Transverse colon (tissue), 4 donors: ENCODE results near the gene JMJD1C. TPM values are rescaled to one million over a fixed set of nuclear protein-coding genes. Genes with fewer than 3 reads are reported as not detected.

Experiments
- DNase-seq: peaks from one replicate; pipeline ENCODE4 v3.0.0-alpha.2; 2019
- H3K27ac ChIP-seq, 4 donors: fragments of 200-600 bp; sonication (generic); 2 replicates each; pipeline ENCODE4 v1.5.1; 2016 to 2018; ENCODE audit warnings: inconsistent platforms in 4 of 4
- H3K27me3 ChIP-seq: fragments of 200-600 bp; sonication (generic); 2 replicates; pipeline ENCODE4 v1.5.1; 2017; ENCODE audit warnings: inconsistent platforms
- H3K36me3 ChIP-seq, 4 donors: fragments of 200-600 bp; sonication (generic); 2 replicates each; pipeline ENCODE4 v1.5.1; 2017 to 2019; ENCODE audit warnings: inconsistent platforms in 4 of 4
- H3K4me1 ChIP-seq, 4 donors: fragments of 200-600 bp; sonication (generic); 2 replicates each; pipeline ENCODE4 v1.5.1; 2017 to 2020; ENCODE audit warnings: inconsistent platforms in 4 of 4
- H3K4me3 ChIP-seq, 4 donors: fragments of 200-600 bp; sonication (generic); 1 replicate in 1 of 4; 2 replicates in 3 of 4; pipeline versions ENCODE4 v1.5.1 to v1.6.1; 2017 to 2019; ENCODE audit warnings: inconsistent platforms in 4 of 4
- H3K9me3 ChIP-seq, 2 donors: fragments of 200-600 bp; sonication (generic); 2 replicates each; pipeline ENCODE4 v1.5.1; 2017 to 2019; ENCODE audit warnings: inconsistent platforms in 2 of 2
- CTCF ChIP-seq, 5 experiments: fragments of 200-600 bp in 3 of 5; fragments of 450-650 bp in 2 of 5; sonication (generic) in 3 of 5; IDR thresholded peaks; 1 replicate in 2 of 5; 2 replicates in 3 of 5; pipeline ENCODE4 v1.5.1; 2016 to 2017; ENCODE audit warnings: antibody characterized with exemption in 5 of 5, inconsistent platforms in 3 of 5, mild to moderate bottlenecking in 2 of 5, moderate library complexity in 1 of 5
- EP300 ChIP-seq: sonication (generic); formaldehyde crosslinking; IDR thresholded peaks from one replicate; pipeline ENCODE4 v1.6.1; 2017; ENCODE audit warnings: antibody characterized with exemption, low read depth
- POLR2A ChIP-seq: fragments of 450-650 bp; IDR thresholded peaks from one replicate; pipeline ENCODE4 v1.6.1; 2016; ENCODE audit warnings: antibody characterized with exemption, mild to moderate bottlenecking, moderate library complexity
- POLR2AphosphoS5 ChIP-seq, 3 donors: sonication (generic); formaldehyde crosslinking; IDR thresholded peaks; one replicate each; pipeline ENCODE4 v1.6.1; 2016; ENCODE audit warnings: antibody characterized with exemption in 3 of 3
- WGBS, 2 donors: methylation state at CpG; one replicate each; pipeline ENCODE4 v1.1.5; 2018; ENCODE audit warnings: low coverage in 1 of 2; 5-methylcytosine and 5-hydroxymethylcytosine counted together
- in situ Hi-C, 4 donors: fragments of 200-750 bp; cut with MboI; loops; one replicate each; pipeline versions ENCODE4 v1.15.0 to v1.15.1; 2017; ENCODE audit warnings: low sequenced_read_pairs in 3 of 4, low pct_ligation_motif_present in 1 of 4, low pct_unique_long_range_greater_than_20kb in 1 of 4
- intact Hi-C: fragments of 100-400 bp; cut with DNase I; formaldehyde crosslinking; loops from one replicate; pipeline ENCODE4 v1.15.1; 2023; ENCODE audit warnings: low total_unique reads
- total RNA-seq, 4 donors: library from RNA; depleted of rRNA; stranded (reverse); fragments of >200 nt; gene quantifications; one replicate each; pipeline ENCODE4 v1.1.0, GENCODE V29; 2016

The JMJD1C gene
- total RNA-seq, 4 donors from 2014 or later = 56.7 to 128 (median 78.9) TPM

- in situ Hi-C loops = no loop called here
- intact Hi-C loops = no loop called here
- Histone ChIP-seq H3K36me3 (no peaks in the 10 kb centered on the region), H3K4me1 (peaks cover 0 to 22% (median 5%) of the 10 kb centered on the region in 4 donors), H3K27ac (no peak overlapping the region), H3K27me3 (no peaks in the 10 kb centered on the region), H3K9me3 (no peaks in the 10 kb centered on the region), H3K4me3 (no peak overlapping the region)
- 86 to 94% methylated on average over 2 of the region's 2 CpGs for WGBS, 2 donors
- no peak for DNase-seq
- TF ChIP-seq POLR2AphosphoS5 (IDR thresholded peaks at IDR 0.05) (no peak), EP300 (no peak), CTCF (IDR thresholded peaks at IDR 0.05) (no peak), POLR2A (no peak)
These were observed 39.8 kb upstream of the JMJD1C start for GRCh38 chr10:63505562-63505961.

DNA sequence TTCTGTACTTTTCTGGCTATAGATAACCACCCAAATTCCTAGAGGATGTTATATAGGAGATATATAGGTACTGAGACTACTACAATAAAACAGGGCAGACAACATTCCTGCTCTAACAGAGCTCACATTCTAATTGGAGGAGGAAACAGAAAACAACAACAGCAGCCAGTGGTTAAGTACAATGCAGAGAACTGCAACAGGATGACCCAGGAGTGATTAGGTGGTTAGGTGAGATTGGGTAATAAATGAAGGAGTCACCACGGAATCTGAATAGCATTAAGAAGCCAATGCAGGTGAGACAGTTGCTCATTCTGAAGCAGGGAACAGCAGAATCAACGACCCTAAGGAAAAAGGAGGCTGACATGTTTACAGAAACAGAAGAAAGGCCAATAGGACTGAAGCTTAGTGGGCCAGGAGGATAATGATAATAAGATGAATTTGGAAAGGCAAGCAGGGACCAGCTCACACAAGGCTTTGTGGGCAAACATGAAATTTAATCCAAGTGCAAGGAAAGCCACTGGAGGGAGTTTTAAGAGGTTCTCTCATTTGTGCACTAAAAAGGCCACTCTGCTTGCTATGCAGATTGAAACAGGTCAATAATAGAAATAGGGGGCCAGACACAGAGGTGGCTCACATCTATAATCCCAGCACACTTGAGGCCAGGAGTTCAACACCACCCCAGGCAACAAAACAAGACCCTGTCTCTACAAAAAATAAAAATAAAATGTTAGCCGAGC lies 38.5 kb upstream of the JMJD1C start:
- DNase-seq = no peak
- in situ Hi-C loops = no loop called here
- TF ChIP-seq POLR2AphosphoS5 (IDR thresholded peaks at IDR 0.05) (no peak), EP300 (no peak), CTCF (IDR thresholded peaks at IDR 0.05) (no peak), POLR2A (no peak)
- no peak overlapping the region for H3K27ac ChIP-seq
- no peaks in the 10 kb centered on the region for H3K9me3 ChIP-seq
- WGBS, 2 donors = 52 to 62% methylated on average over 2 to 3 of the region's 3 CpGs
- intact Hi-C loops = loop anchor here (5.0 kb wide), 1 partner anchor 1342 kb away; no protein-coding TSS in a partner anchor
- no peaks in the 10 kb centered on the region for H3K36me3 ChIP-seq
- H3K4me3 ChIP-seq = no peak overlapping the region
- no peaks in the 10 kb centered on the region for H3K27me3 ChIP-seq
- peaks cover 0 to 22% (median 5%) of the 10 kb centered on the region in 4 donors for H3K4me1 ChIP-seq

GRCh38 chr10:63503395-63503794 lies 37.6 kb upstream of the JMJD1C start:
- 39 to 50% methylated on average over 4 of the region's 4 CpGs for WGBS, 2 donors
- Histone ChIP-seq H3K27ac (no peak overlapping the region), H3K27me3 (no peaks in the 10 kb centered on the region), H3K36me3 (no peaks in the 10 kb centered on the region), H3K9me3 (no peaks in the 10 kb centered on the region), H3K4me3 (no peak overlapping the region), H3K4me1 (peaks cover 0 to 26% (median 5%) of the 10 kb centered on the region in 4 donors)
- TF ChIP-seq CTCF (IDR thresholded peaks at IDR 0.05) (no peak), POLR2AphosphoS5 (IDR thresholded peaks at IDR 0.05) (no peak), POLR2A (no peak)
- no peak for DNase-seq
- in situ Hi-C loops (no loop called here), intact Hi-C loops (loop anchor here (5.0 kb wide), 1 partner anchor 1341 kb away; no protein-coding TSS in a partner anchor)

- 98 to 100% methylated on average over 1 of the region's 1 CpG for WGBS, 2 donors
- DNase-seq = no peak
- Histone ChIP-seq H3K4me1 (peaks cover 0 to 26% (median 5%) of the 10 kb centered on the region in 4 donors), H3K36me3 (no peaks in the 10 kb centered on the region), H3K27me3 (no peaks in the 10 kb centered on the region), H3K4me3 (no peak overlapping the region), H3K9me3 (no peaks in the 10 kb centered on the region), H3K27ac (no peak overlapping the region)
- intact Hi-C loops = loop anchor here (5.0 kb wide), 1 partner anchor 1341 kb away; no protein-coding TSS in a partner anchor
- TF ChIP-seq POLR2A (no peak), EP300 (no peak), CTCF (IDR thresholded peaks at IDR 0.05) (no peak), POLR2AphosphoS5 (IDR thresholded peaks at IDR 0.05) (no peak)
- in situ Hi-C loops = no loop called here
These were observed 37.1 kb upstream of the JMJD1C start for GRCh38 chr10:63502832-63503231.
